ENCODE measurements around the gene ITGA1.
"Not testable (repeated sequence)": the region's sequence is repeated elsewhere in the genome, so short reads cannot be mapped to it uniquely, and the experiment has no call there.

The ITGA1 gene

GRCh38 chr5:52800394-52801213, 12.9 kb downstream of the ITGA1 start:
- peak; percentile 12 to 26 for DNase-seq (ENCODE audit: low read depth in 1 of 2, low spot score in 1 of 2)

GRCh38 chr5:52801329-52801728, 13.6 kb downstream of the ITGA1 start:
- DNase-seq (ENCODE audit: low read depth in 1 of 2, low spot score in 1 of 2): no peak

- no peak for DNase-seq (ENCODE audit: low read depth in 1 of 2, low spot score in 1 of 2)
Measured at GRCh38 chr5:52802272-52802973, 14.7 kb downstream of the ITGA1 start.

DNA sequence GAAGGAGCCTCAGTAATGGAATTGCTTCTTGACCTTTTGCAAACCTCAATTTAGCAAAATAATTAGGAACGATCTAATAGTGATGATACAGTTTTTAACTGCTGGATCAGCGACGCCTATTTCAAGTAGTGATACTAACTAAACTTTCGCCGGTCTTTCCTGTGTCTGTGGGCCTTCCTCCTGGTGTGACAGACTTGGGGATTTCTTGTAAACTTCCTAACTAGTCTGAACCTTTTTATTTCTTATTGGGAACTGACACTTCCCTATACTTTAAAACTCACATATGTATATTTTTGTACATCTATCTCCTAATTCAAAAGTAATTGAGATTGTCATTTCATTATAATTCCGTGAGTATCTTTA, 15.2 kb downstream of the ITGA1 start:
- DNase-seq (ENCODE audit: low read depth in 1 of 2, low spot score in 1 of 2): no peak

DNA sequence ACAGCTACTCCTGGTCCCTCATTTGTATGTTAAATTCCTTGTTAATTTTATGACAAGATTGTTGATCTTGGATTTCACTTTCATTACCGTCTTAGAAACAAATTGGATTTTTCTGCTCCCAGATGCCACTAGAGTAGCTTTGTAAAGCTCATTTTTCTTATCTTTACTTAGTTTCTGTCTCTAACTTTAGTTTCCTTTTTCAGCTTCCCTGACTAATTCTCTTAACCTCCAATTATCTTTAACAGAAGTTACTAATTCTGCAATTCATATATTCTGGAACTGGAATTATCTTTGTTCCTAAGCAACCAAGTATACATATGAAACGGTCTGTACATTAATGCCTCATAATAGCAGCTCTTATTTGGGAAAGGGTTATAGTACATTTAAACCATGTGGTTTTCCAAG, 16.7 kb downstream of the ITGA1 start:
- DNase-seq (ENCODE audit: low read depth in 1 of 2, low spot score in 1 of 2): no peak

DNA sequence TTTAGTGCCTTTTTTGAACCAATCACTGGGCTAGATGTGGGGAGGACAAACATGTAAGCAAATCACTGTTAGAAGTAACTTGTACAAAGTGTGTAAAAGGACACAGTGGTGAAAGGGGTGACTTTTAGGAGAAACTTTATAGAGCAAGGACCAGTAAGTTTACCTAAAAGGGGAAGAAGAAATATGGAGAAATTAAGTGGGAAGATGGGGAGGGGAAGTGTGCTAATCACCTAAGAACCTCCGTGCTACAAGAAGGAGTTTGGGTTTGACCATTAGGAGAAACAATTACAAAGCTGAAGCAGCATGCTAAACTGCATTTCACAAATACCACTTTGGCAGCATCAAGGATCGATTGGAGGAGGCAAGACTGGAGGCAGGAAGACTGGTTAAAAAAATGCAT, 17.3 kb downstream of the ITGA1 start:
- DNase-seq (ENCODE audit: low read depth in 1 of 2, low spot score in 1 of 2): no peak

- DNase-seq (ENCODE audit: low read depth in 1 of 2, low spot score in 1 of 2): no peak
Measured at GRCh38 chr5:52805615-52806014, 17.9 kb downstream of the ITGA1 start.

DNA sequence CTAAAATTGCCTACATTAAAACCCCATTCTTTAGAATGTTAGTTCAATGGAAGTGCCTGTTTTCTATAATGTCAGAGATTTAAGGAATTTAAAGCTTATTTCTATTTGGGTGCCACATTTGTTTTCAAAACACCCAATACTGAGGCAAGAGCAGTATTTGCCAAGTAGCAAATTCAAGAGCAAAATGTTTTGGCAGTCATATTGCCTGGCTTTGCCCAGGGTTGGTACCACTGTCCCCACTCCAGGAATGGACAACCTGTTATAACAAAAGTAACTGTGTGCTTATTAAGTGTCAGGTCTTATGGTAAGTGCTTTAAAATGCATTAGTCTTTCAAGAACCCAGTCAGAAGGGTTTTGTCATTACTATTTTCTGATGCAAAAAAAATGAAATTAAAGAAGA, 19.3 kb downstream of the ITGA1 start:
- DNase-seq (ENCODE audit: low read depth in 1 of 2, low spot score in 1 of 2): no peak

DNA sequence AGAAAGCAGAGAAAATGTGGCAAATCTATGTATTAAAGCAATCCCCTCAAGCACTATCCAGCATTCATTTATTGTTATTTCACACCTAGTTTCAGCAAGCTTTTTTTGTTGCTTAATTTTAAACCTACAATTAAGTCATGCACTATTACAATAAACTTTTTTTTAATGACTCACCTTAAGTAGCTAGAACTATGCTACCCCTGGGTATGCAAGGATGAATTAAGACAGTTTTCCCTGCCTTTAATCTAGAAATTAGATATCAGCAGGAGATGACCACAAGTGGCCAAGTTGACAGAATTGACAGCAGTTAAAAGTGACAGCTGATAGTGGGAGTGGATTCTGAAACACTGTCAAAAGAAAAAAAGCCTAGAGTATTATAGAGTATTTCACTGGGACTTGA, 20.0 kb downstream of the ITGA1 start:
- DNase-seq (ENCODE audit: low read depth in 1 of 2, low spot score in 1 of 2): no peak

DNA sequence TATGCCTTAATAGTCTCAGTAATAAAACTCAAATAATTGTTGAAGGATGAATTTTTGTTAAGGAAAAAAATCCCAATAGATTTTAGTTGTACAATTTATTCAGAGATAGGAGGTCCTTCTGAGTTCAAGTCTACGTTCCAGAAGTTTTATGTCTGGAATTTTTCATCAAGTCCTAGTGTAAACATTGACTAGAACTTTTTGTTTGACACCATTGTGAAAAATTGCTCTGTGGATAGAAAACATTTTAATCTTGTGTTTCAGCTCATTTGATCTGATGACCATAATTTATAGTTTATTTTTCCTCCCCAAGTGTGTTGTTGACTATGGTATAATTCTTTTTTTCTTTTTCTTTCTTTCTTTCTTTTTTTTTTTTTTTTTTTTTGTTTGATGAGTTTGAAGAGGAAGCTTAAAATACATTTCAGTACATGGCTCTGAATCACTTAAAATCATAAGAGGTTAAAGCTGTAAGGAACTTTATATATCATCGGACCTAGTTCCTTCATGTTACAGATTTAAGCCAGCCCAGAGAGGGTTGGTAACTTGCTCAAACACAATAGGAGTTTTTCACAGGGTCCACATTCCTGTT, 20.7 kb downstream of the ITGA1 start:
- no peak for DNase-seq (ENCODE audit: low read depth in 1 of 2, low spot score in 1 of 2)

- DNase-seq (ENCODE audit: low read depth in 1 of 2, low spot score in 1 of 2): no peak
Measured at GRCh38 chr5:52809884-52810283, 22.2 kb downstream of the ITGA1 start.

DNA sequence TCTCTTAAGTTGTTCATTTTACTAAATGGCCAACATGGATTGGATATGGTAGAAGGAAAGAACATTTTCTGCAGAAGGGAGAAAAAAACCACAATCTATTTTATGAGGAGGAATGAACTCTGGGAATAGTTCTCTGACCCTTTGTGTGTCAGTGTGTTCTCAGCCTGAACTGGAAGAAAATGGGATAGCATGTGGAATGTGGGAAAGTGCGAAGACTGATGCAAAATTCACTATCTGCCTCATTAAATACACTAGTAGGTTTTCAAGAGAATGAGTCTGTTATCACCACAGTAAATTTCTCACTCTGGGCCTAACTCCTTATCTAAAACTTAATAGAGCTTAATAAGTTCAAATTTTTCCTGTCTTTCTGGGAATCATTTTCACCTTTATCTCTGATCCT, 22.7 kb downstream of the ITGA1 start:
- DNase-seq (ENCODE audit: low read depth in 1 of 2, low spot score in 1 of 2): no peak

DNA sequence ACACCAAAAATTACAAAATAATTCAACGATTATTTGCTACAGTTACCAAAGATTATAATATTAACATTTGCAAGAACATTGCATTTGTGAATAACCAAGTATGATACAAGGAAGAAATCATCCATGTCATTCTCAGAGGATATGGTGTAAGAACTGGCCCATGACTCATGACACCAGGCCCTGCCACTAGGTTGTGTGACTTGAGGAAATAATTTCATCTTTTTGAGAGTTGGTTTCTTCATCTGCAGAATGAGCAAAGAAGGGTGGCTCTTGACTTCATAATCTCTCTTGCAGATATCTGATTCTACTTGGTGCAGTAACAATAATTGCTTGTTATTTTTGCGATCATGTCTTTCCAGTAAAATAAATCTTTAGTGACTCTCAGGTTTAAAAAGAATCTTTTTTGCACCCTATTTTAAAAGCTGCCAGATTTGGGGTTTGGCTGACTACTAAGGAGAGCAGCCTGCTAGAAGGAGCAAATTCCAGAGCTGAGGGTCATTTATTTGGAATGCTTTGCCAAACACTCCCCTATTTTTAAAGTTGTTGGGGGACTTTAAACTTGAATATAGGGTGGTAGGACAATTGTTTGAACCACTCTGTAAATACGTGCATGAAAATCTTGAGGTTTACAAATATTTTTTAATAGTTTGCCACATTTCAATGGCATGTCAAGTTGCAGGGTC, 23.5 kb downstream of the ITGA1 start:
- DNase-seq (ENCODE audit: low read depth in 1 of 2, low spot score in 1 of 2): no peak

DNA sequence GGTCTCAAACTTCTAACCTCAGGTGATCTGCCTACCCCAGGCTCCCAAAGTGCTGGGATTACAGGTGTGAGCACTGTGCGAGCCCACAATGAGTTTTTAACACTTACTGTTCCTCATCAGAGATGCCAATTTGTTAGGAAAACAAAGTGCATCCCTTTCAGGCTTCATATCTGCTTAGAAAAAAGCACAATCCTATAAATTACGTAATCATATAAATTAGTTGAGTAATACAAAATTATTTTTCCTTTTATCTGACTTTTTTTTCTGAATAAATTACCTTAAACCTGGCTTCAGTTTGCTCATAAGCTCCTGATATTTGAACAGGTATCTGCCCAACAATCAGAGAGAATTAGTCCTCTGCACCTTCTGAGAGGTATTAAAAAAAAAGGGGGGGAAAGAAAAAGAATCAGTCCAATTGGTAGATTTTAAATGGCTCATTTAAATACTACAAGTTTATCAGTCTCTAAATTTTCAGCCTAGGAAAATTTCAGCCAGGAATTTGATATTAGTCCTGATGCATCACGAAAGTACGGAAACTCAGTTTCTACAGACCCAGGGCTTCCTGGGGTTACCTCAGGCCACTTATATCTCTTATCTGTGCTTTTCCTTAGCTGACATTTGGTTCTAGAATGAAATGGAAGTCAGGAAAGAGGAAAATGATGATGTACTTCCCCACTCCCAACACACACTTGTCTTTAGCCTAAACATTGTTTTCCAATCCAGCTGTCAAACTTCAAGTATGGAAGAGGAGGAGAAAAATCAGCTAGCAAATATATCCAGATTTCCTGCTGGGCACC, 26.8 kb downstream of the ITGA1 start:
- DNase-seq (ENCODE audit: low read depth in 1 of 2, low spot score in 1 of 2): no peak

- no peak for DNase-seq (ENCODE audit: low read depth in 1 of 2, low spot score in 1 of 2)
Measured at GRCh38 chr5:52817818-52818217, 30.1 kb downstream of the ITGA1 start.

- DNase-seq (ENCODE audit: low read depth in 1 of 2, low spot score in 1 of 2): no peak
Measured at GRCh38 chr5:52818360-52818759, 30.6 kb downstream of the ITGA1 start.

GRCh38 chr5:52818807-52819206, 31.1 kb downstream of the ITGA1 start:
- not testable (repeated sequence) for DNase-seq (ENCODE audit: low read depth in 1 of 2, low spot score in 1 of 2)

GRCh38 chr5:52821901-52822300, 34.2 kb downstream of the ITGA1 start:
- no peak for DNase-seq (ENCODE audit: low read depth in 1 of 2, low spot score in 1 of 2)

DNA sequence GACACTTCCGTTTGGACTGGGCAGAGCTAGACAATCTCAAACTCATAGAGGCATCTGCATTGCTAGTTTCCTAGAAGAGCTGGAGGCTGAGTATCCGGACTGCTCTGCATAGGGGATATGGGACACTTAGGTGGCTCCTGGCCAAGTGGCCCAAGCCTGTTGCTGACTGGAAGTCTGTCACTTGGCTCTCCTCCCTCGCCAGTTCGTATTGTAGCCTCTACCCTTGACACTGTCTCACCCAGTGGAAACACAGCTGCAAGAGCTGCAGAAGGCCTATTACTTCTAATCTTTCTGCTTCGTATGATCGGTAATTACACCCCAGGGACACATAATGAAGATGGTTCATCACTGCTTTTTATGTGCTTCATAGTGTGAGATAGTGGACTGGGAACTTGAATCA, 34.7 kb downstream of the ITGA1 start:
- DNase-seq (ENCODE audit: low read depth in 1 of 2, low spot score in 1 of 2): no peak

DNA sequence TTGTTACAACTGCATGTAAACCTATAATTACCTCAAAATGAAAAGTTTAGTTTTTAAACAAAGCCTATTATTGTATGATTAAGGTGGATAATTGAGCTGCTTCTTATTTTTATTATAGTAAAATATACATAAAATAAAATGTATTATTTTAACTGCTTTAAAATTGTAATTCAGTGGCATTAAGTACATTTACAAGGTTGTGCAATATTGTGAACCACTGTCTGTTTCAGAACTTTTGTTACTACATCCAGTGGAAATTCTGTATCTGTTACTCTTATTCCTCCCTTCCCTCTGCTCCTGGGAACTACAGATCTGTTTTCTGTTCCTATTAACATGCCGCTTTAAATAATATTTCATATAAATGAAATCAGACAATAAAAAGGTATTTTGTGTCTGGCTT, 37.1 kb downstream of the ITGA1 start:
- no peak for DNase-seq (ENCODE audit: low read depth in 1 of 2, low spot score in 1 of 2)

- DNase-seq (ENCODE audit: low read depth in 1 of 2, low spot score in 1 of 2): no peak
Measured at GRCh38 chr5:52825826-52826225, 38.1 kb downstream of the ITGA1 start.

All from activated T-helper 1 cell treated with anti-CD3 and anti-CD28 coated beads, Interleukin-2, amount 50 U/mL, for 16 hours (primary cell).